NT2/D1 (cell line): ENCODE results near the gene KANSL1.

Experiments
- DNase-seq: peaks from one replicate; pipeline ENCODE4 v3.0.0-alpha.2; 2011; ENCODE audit warnings: low read depth, low spot score
- H3K27me3 ChIP-seq: 2 replicates; pipeline ENCODE4 v1.6.0; 2011; ENCODE audit warnings: mild to moderate bottlenecking; ENCODE audit not compliant: insufficient read length, insufficient read depth
- H3K36me3 ChIP-seq: 2 replicates; pipeline ENCODE4 v1.6.1; 2011; ENCODE audit warnings: mild to moderate bottlenecking, low read length, mixed read lengths; ENCODE audit not compliant: insufficient read depth, insufficient read length
- H3K4me1 ChIP-seq: 2 replicates; pipeline ENCODE4 v1.5.1; 2011; ENCODE audit not compliant: insufficient read depth, insufficient read length
- H3K4me3 ChIP-seq: 2 replicates; pipeline ENCODE4 v1.5.1; 2011; ENCODE audit warnings: low read depth; ENCODE audit not compliant: insufficient read length
- H3K9ac ChIP-seq: 2 replicates; pipeline ENCODE4 v1.6.0; 2011; ENCODE audit warnings: low read depth; ENCODE audit not compliant: insufficient read length
- H3K9me3 ChIP-seq: 2 replicates; pipeline ENCODE4 v1.5.1; 2011; ENCODE audit warnings: mild to moderate bottlenecking, low read length; ENCODE audit not compliant: insufficient read depth
- SUZ12 ChIP-seq: IDR thresholded peaks from 2 replicates; pipeline ENCODE4 v1.6.1; 2011; ENCODE audit not compliant: insufficient read length, insufficient read depth; ENCODE audit errors: extremely low read depth
- YY1 ChIP-seq: IDR thresholded peaks from 2 replicates; pipeline ENCODE4 v1.6.1; 2011; ENCODE audit not compliant: insufficient read length, insufficient read depth
- ZNF274 ChIP-seq: IDR thresholded peaks from 2 replicates; pipeline ENCODE4 v1.6.1; 2011; ENCODE audit warnings: mild to moderate bottlenecking, low read depth, low read length

Gene KANSL1

DNA sequence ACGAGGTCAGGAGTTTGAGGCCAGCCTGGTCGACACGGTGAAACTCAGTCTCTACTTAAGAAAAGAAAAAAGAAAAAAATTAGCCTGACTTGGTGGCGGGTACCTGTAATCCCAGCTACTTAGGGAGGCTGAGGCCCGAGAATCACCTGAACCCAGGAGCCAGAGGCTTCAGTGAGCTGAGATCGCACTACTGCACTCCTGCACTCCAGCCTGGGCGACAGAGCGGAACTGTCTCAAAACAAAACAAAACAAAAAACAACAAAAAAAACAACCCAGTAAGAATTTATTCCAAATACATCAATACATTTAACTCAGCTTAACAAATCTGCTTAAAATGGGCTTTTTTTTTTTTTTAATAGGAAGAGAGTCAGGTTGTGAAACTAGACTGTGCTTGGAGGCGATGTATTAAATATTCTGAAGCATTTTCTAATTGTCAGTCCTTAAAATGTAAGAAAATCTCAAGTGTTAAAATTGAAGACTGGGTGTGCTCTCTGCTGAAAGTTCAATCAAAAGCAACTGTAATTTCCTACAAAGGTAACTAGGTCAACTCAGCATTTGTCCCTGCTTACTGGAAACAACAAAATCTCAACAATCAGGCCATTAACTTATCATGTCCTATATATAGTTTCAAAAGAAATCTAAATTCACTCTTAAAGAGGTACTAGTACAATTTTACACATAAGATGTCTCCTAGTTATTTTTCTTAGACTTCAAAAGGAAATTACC, 23.2 kb downstream of the KANSL1 start:
- DNase-seq: no peak
- Histone ChIP-seq H3K27me3 (no peaks in the 10 kb centered on the region), H3K36me3 (peaks cover 40% of the 10 kb centered on the region)

DNA sequence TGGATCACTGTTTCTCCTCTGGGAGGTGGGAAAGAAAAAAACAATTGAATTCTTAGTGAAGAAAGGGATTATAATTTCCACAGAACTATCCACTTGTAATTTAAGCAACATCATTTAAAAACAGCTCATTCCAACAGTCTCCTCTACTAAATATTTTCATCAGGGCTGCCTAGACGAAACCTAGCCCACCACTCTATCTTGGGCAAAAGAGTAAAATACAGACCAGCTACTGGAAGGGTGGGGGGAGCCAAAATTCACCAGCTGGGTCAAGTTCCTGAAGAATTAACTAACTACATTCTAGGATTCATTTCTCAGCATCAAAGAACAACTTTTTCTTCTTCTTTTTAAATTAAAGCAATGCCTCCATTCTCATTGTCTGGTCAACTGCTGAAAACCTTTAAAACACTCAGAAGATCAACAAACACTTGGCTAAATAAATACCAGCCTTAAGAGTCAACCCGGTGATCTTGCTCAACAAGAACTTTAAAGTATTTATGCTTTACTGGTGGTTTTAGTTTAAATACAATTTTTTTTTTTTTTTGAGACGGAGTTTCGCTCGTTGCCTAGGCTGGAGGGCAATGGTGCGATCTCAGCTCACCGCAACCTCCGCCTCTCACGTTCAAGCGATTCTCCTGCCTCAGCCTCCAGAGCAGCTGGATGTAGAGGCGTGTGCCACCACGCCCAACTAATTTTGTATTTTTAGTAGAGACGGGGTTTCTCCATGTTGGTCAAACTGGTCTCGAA, 25.2 kb downstream of the KANSL1 start:
- H3K27me3 ChIP-seq: no peaks in the 10 kb centered on the region
- no peak for DNase-seq
- H3K36me3 ChIP-seq: peaks cover 50% of the 10 kb centered on the region
- no peaks in the 10 kb centered on the region for H3K9me3 ChIP-seq
- no peak overlapping the region for H3K9ac ChIP-seq
- H3K4me3 ChIP-seq: no peak overlapping the region
- TF ChIP-seq SUZ12 (no peak), YY1 (no peak), ZNF274 (no peak)
- no peaks in the 10 kb centered on the region for H3K4me1 ChIP-seq

More for the DNA sequence above, 23.2 kb downstream of the KANSL1 start:
- Histone ChIP-seq H3K4me3 (no peak overlapping the region), H3K9ac (no peak overlapping the region), H3K9me3 (no peaks in the 10 kb centered on the region), H3K4me1 (no peaks in the 10 kb centered on the region)
- TF ChIP-seq YY1 (no peak), SUZ12 (no peak), ZNF274 (no peak)

GRCh38 chr17:46167267-46167666, 26.0 kb downstream of the KANSL1 start:
- H3K4me1 ChIP-seq: no peaks in the 10 kb centered on the region
- peaks cover 53% of the 10 kb centered on the region for H3K36me3 ChIP-seq
- TF ChIP-seq YY1: no peak
- TF ChIP-seq ZNF274: no peak
- no peak for TF ChIP-seq SUZ12
- no peaks in the 10 kb centered on the region for H3K27me3 ChIP-seq
- DNase-seq: no peak
- H3K9ac ChIP-seq: no peak overlapping the region
- H3K4me3 ChIP-seq: no peak overlapping the region
- H3K9me3 ChIP-seq: no peaks in the 10 kb centered on the region

DNA sequence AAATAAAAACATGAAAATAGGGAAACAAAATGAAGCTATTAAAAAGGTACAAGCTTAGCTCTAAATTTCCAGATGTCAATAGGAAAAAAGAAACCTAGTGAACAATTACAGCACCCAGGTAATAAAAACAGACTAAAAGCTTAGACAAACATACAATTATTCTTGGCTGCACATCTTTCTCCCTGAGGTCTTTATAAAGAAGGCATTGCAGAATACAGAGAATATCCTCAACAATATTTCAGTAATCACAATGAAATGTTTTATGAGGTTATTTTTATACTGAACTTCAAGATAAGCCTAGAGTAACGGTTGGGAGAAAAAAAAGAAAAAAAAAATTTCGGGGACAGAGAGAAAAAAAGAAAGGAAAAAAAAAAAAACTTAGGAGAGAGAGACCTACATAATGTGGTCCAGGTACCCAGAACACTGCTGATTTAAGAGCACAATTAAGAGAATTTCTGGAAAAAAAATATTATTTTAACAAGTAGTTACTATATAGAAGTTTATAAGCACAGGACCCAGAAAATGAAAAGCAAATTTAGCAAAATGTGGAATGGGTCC, 26.5 kb downstream of the KANSL1 start:
- Histone ChIP-seq H3K27me3 (no peaks in the 10 kb centered on the region), H3K36me3 (peaks cover 48% of the 10 kb centered on the region), H3K4me1 (no peaks in the 10 kb centered on the region), H3K9ac (no peak overlapping the region), H3K4me3 (no peak overlapping the region), H3K9me3 (no peaks in the 10 kb centered on the region)
- DNase-seq: no peak
- no peak for TF ChIP-seq SUZ12
- no peak for TF ChIP-seq ZNF274
- TF ChIP-seq YY1: no peak

- no peak for DNase-seq
- no peak overlapping the region for H3K4me3 ChIP-seq
- no peak overlapping the region for H3K9ac ChIP-seq
- no peaks in the 10 kb centered on the region for H3K9me3 ChIP-seq
- no peaks in the 10 kb centered on the region for H3K4me1 ChIP-seq
- TF ChIP-seq YY1 (no peak), SUZ12 (no peak), ZNF274 (no peak)
- H3K27me3 ChIP-seq: no peaks in the 10 kb centered on the region
- peaks cover 26% of the 10 kb centered on the region for H3K36me3 ChIP-seq
These were observed 29.2 kb downstream of the KANSL1 start for GRCh38 chr17:46163929-46164594.

DNA sequence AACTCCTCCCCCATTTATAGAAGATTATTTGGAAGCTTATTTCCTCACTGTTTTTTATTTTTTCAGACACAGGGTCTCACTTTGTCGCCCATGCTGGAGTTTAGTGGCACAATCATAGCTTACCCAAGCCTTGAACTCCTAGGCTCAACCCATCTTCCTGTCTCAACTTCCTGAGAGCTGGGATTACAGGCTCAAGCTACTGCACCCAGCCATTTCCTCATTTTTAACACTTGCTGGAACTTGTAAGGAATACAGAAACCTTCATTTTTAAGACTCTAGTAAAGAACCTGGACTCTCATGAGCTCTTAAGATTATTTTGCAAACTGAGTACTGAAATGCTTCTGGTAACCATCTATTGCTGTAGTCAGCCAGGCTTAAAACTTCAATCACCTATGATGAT, 29.9 kb downstream of the KANSL1 start:
- Histone ChIP-seq H3K4me3 (no peak overlapping the region), H3K36me3 (peaks cover 19% of the 10 kb centered on the region), H3K27me3 (no peaks in the 10 kb centered on the region), H3K9ac (no peak overlapping the region), H3K9me3 (no peaks in the 10 kb centered on the region), H3K4me1 (no peaks in the 10 kb centered on the region)
- TF ChIP-seq YY1 (no peak), ZNF274 (no peak), SUZ12 (no peak)
- no peak for DNase-seq

- H3K4me3 ChIP-seq: no peak overlapping the region
- TF ChIP-seq SUZ12: no peak
- TF ChIP-seq YY1: no peak
- no peak for TF ChIP-seq ZNF274
These were observed 30.4 kb downstream of the KANSL1 start for GRCh38 chr17:46162866-46163265.

More at GRCh38 chr17:46162866-46163265, 30.4 kb downstream of the KANSL1 start:
- DNase-seq: no peak
- H3K9ac ChIP-seq: no peak overlapping the region
- no peaks in the 10 kb centered on the region for H3K9me3 ChIP-seq
- no peaks in the 10 kb centered on the region for H3K4me1 ChIP-seq
- H3K27me3 ChIP-seq: no peaks in the 10 kb centered on the region
- H3K36me3 ChIP-seq: peaks cover 19% of the 10 kb centered on the region
